NOMO-1 treated with DMSO at 0.1 percent for 48 hours (cell line): ENCODE measurements around the gene UPP1.
"Not testable (repeated sequence)": the region's sequence is repeated elsewhere in the genome, so short reads cannot be mapped to it uniquely, and the experiment has no call there.

Source experiments
- DNase-seq: peaks from one replicate; lab custom pipeline; 2025; ENCODE audit not compliant: unreplicated experiment; lab: John Stamatoyannopoulos, UW

The UPP1 gene

DNA sequence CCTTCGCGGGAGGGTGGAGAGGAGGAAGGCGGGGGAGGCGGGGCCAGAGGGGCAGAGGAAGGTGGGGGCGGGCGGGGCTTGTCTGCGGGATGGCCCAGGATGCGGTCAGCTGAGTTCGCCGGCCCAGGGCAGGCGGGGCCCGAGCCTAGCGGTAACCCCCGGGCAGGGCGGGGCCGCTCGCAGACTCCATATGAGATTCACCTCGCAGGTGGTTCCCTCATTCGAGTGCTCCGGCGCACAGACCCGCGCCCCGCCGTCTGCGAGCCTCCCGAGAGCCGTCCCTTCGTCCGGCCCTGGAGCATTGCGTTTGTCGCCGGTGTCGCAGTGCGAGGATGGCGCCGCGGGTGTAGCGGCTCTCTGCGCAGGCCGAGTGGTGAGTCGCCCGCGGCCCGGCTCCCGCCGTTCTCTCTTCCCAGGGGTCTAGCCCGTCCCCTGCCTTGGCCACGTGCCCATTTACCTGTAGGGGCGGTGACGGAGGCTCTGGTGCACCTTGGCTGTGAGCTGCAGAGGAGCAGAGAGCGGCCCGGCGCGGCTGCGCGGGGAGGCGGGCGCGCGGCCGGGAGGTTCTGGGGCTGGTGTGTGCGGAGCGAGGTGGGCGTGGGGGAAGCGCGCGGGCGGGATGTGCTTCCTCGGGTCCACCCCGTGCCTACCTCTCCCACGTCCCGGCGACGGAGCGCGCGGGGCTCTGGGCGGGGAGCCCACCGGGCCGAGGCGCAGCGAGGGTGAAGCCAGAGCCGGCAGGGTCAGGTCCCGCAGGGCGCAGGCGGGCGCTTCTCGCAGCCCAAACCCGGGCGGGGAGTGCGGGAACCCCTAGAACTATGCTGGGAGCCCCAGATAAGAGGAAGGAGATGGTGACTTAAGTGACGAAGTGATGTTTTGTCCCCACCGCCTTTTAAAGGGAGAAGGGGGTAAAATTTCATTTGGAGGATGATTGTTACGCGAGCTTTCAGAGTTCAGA, at the start of gene UPP1:
Gene UPP1 (plus strand): TSS at position 220 of the 958 bp plus-strand sequence. CDS start 5,519 bp downstream, outside the sequence.
- no peak for DNase-seq

DNA sequence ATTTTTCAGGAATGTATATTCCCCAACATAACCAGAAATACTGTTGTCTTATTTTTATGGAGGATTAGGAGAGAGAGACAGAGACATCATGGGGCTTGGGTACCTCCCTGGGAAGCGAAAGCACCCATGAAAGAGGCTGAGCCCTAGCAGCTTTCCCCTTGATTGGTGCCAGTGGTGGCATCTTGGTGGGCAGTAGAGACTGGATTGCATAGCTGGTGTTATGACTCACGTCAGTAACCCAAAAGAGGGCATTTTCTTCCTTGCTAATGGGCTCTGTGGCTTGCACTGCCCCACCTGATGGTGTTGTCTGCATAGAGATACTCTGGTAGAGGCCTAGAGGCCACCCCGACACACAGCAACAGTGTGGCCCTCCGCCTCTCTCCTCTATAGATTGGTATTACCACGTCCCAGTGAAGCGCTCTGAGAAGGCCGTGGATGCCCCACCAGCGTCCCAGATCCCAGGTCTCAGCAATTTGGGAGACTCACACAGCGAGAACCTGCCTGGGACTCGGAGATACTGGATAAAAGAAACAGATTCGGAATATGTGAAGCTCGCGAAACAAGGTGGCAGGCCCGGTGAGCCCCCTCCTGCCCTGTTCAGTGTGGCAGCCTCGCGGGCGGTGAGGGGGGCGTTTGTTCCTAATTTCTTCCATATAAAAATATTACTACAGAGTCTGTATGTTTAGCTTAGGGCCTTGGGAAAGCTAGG, 48.0 kb upstream of the UPP1 start:
- no peak for DNase-seq

DNA sequence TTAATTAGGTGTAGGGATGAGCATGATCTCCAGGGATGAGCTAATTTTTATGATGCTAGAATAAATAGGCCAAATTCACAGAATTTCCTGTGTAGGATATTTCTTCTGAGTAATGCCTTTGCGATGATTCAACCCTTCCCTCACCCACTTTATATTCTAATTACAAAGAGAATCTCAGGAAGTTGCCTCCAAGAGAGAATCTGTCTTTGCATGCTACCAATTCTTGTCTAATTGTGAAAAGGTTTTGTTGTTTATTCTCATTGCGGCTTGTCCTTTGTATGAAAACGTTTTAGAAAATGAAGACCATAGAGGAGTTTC, 47.5 kb upstream of the UPP1 start:
- no peak for DNase-seq

DNA sequence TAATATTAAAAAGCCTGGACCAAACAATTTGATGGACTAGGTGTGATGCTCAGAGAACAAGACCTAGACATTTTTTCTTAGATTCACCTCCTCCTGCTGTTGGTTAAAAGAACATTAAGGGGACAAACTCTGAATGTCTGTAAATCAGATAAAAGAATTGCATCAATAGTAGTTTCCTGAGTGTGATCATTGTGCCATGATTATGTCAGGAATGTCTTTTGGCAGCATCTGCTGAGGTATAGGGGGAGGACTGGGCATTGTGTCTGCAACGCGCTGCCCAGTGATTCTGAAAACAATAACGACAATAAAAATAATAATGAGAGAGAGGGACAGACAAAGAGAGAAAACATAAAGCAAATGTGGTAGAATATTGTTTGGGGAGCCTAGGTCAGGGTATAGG, 46.8 kb upstream of the UPP1 start:
- no peak for DNase-seq

DNA sequence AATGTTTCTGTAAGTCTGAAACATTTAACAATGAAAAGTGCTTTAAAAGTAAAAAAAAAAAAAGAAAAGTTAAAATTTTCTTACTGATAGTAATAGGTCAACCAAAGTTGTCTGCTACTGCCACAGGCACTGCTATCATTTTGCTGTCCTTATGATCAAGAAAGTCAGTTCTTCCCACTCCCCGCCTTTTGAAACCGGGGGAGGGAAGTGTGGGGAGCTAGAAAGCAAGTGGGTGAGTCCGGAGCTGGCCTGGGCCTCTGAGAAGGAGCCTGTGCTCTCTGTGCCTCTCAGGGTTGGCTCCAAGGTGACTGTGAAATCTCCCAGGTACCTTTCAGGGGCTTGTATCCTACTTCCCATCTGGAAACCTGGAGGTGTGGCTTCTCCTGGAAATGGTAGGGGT, 46.4 kb upstream of the UPP1 start:
- no peak for DNase-seq

DNA sequence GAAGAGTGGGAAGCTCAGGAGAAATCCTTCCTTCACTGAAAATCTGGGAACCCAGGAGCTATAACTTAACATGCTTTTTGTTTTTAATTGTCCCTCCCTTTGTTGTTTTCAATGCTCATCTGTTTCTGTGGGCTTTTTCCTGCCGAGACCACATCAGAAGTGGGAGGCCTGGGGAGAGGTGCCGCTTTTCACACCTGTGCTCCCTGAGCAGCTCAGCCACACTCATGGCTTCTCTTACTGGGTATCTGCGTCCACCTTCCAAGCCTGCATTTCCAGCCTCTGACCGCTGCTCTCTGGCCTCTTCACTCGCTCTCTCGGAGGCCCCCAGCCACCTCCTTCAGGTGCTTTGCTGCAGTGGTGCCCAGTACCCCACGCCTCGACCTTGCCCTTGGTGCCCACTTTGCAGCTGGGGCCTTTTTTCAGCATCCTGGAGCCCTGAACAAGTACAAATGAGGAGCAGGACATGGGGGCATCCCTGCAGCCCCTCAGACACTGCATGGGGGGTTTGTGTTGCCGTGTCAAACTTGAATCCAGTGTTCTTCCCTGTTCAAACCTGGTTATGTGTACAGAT, 43.8 kb upstream of the UPP1 start:
- DNase-seq, result no peak

DNA sequence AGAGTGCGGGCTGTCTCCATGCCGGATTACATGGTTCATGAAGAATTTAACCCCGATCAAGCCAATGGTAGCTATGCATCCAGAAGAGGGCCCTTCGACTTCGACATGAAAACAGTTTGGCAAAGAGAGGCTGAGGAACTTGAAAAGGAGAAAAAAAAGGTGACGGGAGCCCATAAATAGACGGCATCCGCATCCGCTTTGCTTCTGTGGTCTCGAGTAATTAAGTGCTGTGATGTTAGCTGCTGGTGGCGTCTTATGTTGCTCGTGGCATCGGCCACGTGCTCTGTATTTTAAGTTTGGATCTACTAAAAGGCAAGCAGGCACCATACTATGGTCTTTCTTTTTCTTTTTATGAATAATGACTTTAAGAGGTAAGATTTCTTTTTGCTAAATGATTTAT, 42.6 kb upstream of the UPP1 start:
- DNase-seq, result peak; percentile 88

DNA sequence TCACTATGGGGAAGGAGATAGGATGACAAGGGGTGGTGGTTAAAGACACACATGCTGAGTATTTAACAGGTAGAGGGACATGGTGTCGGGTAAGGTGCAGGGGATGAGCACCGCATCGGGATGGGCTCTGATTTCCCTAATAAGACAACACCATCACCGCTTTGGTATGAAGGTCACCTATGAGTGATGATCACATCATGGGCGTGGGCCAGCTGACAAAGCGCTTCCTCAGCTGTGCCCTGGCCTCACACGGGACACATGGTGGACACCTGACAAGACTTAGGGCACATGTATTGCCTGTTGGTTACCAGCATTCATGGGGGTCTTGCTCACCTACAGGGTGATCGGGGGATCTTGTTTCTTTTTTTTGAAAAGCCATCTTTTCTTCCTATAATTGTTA, 41.0 kb upstream of the UPP1 start:
- DNase-seq, result no peak

DNA sequence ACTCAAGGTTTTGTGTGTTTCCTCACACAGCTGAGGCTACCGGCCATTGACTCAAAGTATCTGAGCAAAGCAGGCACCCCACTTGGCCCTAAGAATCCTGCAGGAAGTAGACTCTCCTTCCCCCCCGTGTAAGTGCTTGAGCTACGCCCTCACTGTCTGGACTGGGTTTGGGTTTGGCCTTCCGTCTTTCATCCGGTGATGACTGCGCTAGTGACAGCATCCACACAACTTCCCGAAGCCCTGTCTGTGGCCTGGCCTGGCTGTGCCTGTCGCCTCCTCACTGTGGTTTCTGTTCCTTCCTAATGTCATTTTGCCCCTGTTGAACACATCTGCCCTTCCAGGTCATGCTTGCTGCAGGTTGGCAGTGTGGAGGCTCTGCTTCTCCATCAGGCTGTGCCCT, 39.2 kb upstream of the UPP1 start:
- peak; percentile 40 for DNase-seq

DNA sequence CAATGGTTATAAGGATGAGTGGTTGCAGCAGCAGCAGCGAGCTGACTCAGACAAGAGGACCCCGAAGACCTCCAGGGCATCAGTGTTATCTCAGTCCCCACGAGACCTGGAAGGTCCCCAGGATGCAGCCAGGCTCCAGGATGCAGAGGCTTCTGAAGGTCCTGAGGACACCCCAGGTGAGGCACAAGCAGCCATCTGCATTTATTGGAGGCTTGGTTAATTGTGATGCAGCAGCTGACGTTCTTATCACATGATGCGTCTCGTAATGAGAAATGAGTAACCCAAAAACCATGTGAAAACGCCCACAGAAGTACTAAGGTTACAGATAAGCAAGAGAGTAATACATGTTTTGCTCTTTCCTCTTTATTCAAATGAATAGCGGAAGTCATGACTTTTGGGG, 36.3 kb upstream of the UPP1 start:
- no peak for DNase-seq

DNA sequence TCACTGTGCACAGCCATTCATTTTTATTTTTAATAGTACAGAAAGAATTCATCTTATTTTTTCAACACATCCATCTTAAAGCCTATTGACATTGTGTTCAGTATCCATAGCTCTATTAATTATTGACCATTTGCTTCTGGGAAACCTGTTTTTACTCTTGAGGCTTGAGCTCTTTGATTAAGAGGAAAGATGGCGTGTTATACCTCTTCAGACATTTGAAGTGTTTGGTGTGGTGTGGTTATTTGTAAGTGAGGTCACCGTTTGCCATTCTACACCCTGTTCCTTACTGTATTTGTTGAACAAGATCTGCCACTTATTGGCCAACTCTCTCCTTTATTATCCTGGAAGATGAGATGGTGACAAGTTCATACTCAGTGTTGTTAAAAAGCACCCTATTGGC, 35.3 kb upstream of the UPP1 start:
- no peak for DNase-seq

DNA sequence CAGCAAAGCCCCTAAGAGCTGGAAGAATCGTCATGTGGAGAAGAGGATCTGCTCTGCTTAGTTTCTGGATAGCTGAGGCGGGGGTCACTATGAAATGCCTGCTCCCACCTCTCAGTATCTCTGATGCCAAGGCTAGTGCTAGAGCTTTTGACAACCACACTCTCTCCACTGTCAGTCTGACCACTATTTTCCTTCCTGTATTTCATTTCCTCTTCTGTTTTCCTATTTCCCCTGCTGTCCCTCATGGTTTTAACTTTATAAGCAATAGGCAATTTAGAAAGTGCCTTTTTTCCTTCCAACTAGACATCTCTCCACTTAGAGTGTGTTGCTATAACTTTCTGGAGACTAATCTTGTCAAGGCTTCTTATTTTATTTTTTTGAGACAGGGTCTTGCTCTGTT, 30.1 kb upstream of the UPP1 start:
- peak; percentile 57 for DNase-seq

DNA sequence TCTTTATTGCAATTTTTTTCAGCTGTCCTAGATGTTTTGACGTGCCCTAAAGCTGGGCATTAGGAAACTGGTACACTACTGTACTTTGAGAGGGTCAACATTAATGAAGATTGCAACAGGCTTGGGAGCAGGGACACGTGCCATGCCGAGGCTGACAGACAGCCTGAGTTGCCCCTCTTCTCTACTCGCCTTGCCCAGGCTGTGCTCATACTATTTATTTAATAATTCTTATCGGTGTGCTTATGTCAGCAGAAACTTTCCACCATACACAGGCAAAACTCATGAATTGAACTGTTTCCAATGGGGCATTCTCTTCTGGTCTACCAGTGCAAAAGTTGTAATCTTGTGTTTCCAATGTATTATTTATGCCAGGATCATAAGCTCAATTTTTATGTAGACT, 29.4 kb upstream of the UPP1 start:
- DNase-seq, result no peak

DNA sequence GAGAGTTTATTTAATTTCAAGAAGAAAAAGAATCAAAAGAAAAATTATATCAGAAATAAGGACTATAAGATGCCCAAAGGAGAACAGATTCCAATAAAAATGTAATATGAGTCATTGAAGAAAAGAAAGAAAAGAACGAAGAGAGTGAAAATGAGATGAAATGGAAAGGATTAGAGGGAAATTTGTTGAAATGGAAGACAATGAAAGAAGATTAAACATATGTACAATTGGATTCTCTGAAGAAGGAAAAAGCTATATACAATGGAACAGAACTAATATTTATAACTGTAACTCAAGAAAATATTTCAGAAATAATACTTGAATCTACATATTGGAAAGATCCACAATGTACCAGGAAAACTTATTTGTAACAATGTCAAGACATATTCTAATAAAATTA, 25.1 kb upstream of the UPP1 start:
- DNase-seq, result no peak

DNA sequence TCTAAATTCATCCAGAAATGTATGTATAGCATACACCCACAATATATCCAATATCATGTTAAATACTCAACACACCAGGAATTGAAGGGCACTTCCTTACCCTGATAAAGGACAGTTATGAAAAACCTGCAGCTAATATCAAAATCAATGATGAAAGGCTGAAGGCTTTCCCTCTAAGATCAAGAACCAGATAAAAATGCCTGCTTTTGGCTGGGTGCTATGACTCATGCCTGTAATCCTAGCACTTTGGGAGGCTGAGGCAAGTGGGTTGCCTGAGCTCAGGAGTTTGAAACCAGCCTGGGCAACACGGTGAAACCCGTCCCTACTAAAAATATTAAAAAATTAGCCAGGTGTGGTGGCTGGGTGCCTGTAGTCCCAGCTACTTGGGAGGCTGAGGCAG, 21.6 kb upstream of the UPP1 start:
- DNase-seq, result no peak

DNA sequence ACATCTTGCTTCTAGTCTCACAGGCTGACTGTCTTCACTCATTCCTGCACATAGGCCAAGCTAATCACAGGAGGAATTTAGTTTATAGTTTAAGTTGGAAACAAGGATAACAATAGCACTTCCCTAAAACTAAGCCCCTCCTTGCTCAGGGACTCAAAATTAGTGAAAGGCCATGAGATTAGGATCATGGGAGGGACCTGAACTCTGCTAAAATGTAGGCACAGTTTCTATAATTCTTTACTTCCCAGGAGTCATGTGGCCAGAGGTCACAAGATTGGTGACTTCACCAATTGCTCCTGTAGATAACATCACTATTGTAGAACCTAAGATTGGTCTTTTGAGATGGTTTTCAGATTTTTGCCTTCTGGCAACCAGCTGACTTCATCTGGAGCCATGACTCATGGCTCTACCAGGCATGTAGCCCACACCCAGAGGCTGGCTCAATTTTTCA, 14.8 kb upstream of the UPP1 start:
- DNase-seq, result no peak

DNA sequence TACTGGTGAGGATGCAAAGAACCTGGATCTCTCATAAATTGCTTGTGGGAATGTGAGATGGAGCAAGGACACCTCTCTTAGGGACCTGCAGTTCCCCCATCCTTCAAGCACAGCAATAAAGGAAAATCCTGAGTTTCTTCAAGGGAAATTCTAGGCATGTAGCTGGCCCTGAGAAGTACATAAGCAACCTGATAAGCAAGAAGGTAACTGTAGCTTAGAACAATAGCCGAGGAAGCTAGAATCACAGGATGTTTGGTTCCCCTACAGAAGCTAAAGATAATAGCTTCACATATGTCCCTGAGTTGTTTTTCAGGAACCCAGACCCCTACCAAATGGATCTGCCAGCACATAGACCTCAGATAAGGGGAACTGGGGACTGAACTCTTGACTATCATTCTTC, 11.6 kb upstream of the UPP1 start:
- no peak for DNase-seq

DNA sequence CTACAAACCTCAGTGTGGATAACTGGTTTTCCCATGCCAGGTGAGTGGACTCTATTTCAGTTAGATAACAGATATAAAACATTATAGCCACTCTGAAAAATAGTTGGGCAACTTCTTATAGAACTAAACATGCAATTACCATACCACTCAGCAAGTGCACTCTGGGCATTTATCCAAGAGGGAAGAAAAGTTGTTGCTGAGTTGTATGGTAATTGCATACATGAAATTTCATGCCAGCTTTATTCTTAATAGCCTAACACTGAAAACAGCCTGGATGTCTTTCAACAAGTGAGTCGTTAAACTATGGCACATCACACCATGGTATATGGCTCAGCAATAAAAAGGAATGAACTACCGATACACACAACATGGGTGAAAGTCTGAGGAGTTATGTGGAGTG, 10.6 kb upstream of the UPP1 start:
- DNase-seq, result no peak

DNA sequence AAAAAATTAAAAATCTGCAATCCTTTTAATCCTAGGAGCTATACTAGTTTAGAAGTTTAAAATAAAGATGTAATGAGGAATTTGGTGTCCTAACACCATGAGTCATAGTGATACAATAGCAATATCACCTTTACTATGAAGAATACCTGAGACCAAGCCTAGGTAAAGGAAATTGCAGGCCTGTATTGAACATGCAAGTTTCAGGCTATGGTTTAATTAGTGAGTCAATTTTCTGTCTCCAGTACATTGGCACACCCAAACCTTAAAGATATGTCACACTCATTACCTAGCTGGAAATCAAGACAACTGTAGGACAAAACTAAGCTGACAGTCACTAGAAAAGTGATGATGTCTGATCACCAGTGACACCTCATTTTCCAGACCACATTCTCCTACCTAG, 6.7 kb upstream of the UPP1 start:
- not testable (repeated sequence) for DNase-seq

DNA sequence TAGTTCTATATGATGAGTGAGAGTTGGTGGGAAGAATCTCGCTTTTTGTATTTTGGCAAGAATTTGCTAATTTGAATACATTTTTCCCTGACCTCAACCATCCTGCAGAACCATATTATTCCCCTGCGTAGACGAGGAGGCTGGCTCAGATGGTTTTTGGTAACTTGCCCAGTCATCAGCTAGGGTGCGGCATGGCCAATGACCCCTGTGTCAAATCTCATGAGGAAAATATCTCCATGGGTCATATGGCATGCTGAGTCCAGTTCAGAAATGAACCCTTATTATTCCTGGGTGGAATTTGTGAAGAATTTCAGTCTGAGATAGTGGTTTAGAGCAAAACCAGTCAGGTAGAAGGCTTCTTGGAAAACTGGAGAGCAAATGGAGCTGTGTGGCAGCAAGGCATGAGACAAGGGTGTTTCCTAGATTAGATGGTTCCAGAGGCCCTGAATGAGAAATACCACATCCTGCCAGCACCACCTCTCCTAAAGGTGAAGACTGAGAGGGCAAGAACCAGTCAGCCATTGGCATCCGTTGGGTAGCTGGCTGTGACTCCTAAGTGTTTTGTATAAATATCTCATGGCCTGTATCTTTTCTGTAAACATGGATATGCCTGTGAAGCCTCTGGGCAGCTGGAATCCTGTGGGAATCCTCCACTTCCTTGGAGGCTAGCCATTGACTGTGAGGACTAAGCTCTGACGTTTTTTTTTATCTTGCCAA, 5.8 kb upstream of the UPP1 start:
- no peak for DNase-seq

DNA sequence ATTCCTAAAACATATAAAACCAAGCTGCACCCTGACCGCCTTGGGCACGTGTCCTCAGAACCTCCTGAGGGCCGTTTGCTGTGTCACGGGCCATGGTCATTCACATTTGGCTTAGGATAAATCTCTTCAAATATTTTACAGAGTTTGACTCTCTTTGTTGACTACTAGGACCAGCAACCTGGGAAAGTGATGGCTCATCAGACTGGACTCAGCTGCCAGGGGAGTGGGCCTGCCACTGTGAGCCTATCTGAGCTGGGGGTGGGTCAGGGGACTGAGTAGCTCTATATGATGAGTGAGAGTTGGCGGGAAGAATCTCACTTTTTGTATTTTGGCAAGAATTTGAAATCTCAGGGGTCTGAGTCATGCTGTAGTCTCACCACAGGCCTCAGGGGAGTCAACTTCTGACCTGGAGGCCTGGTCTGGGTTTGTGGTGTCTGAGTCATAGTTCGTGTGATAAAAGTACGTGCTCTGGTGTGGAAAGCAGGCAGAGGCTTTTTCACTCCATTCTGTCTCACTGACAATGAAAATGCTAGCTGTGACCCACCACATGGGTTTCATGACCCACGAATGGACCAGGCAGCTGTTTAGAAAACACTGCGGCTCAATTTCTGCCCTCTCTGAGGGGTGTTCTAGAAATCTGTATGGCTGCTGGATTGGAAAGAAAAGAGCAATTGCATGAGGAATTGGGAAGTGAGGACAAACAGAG, 4.2 kb upstream of the UPP1 start:
- peak; percentile 95 for DNase-seq
